Left lobe of liver (tissue), 2 donors: ENCODE data around the gene COLEC12. TPM values are rescaled to one million over a fixed set of nuclear protein-coding genes. Genes with fewer than 3 reads are reported as not detected.
A peak's percentile ranks its signal among the peaks of the same experiment; 100 is the strongest.
"Not testable (repeated sequence)": the region's sequence is repeated elsewhere in the genome, so short reads cannot be mapped to it uniquely, and the experiment has no call there.

Source experiments
- ATAC-seq: fragments of 200-7000 bp; cut with Tn5 transposase; one replicate; pipeline ENCODE4 v1.9.1; 2020; ENCODE audit warnings: mild to moderate bottlenecking, moderate library complexity
- DNase-seq: peaks from one replicate; pipeline ENCODE4 v3.0.0-alpha.2; 2020; ENCODE audit warnings: low spot score
- total RNA-seq: library from RNA; stranded (reverse); gene quantifications from one replicate; pipeline ENCODE4 v1.2.1, GENCODE V29; 2021
- donor health status: DM: no; HTN: no; CAD: no; lungs with moderate emphysema.
- donor health status: DM: no; HTN: yes; CAD: no.

COLEC12 gene
- total RNA-seq, 1 donor from 2014 or later, result 0.08 TPM

DNA sequence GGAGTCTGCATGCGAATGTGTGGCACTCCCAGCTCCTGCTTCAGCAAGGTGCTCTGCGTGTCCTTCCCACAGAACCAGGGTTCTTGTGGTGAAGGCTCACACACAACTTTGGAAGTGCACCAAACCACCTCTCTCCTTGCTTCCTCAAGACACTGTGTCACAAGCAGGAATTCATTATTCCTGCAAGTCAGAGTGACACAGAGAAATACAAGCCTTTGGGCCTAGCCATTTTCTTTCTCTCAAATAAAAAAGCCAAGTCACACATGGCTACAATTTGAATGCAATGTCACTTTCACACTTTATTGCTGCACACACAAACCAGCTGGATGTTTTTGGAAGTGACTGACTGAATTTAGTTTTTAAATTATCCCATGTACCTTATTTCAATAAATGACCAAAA is 202.6 kb downstream of the COLEC12 start:
- ATAC-seq (no peak), DNase-seq (no peak)

DNA sequence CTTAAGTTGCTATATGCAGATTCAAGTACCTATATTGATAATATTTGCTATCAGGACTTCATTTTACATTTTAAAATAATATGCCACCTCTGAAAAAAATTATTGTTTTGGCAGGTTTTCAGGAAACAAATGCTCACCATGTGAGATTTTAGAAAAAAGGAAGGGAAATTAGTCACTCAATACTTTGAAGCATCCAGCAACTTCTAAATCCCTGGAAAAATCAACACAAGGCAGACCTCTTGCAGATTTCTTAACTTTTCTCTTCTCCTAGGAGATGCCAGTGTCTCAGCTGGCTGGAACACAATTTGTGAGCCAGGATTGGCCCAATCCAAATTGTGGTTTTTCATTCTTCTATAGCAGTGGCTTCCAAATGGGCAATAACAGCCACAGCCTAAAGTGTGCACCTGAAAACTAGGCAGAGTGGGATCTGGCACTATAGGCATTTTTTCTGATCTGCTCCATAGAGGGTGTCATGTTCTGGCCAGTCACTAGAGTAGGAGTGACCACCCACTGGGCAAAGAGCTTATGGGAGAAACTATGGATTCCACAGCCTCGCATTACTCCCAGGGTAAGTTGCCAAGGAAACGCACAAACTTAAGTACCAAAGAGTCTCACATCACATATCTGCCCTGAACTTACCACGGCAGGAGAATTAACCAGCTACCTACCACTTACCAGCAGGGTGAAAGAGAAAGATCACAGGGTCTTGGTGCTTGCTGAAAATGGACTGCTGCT is 204.6 kb downstream of the COLEC12 start:
- ATAC-seq (no peak), DNase-seq (no peak)

DNA sequence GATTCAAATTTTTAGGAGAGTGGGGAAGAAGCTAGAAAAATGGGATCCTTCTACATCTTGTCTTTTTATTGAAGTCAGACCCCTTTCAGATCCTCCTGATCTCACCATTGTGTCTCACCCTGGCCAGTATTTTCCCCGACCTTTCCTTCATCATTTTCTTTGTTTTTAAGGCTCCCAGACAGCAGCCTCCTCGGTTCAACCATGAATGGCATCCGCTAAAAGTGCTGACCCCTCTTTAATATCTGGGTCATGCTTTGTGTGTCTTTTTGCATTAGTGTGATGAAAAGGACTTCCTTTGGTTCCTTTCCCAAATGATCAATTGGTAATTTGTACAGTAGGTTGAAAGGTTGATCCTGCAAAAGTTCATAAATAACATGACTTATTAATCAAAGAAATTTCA is 205.9 kb downstream of the COLEC12 start:
- DNase-seq (no peak), ATAC-seq (no peak)

DNA sequence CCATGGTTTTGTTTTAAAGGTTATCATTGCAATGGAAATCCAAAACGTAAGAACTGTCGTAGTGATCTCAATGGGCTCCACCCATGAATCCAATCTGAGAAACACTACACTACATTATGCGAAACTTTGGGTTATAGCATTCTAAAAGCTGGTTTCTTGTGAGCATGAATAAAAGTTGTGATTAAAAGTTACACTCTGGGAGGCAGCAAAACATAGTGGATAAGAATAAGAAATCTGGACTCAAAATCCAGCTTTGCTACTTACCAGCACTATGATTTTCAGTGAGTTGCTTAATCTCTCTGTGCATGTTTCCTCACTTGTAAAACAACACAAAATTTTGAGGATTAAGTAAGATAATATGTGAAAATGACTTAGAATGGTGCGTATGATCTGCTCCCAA is 207.0 kb downstream of the COLEC12 start:
- DNase-seq (no peak), ATAC-seq (no peak)

DNA sequence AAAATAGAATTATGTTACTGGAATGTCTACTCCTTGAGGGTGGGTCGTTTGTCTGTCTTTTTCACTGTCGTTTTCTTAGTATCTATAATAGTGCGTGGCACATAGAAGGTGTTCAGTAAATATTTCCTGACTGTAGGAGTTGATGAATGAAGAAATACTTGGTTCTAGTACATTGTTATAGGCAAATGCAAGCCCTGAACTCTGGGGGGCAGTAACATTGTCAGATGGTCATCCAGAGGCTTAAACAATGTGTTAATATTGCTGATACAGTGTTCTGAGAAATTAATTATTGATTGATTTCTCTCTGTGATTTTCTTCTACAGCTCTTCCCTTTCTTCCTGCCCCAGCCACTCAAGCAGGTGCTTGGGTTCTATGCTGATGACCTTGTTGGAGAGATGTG is 208.2 kb downstream of the COLEC12 start:
- DNase-seq (no peak), ATAC-seq (no peak)

DNA sequence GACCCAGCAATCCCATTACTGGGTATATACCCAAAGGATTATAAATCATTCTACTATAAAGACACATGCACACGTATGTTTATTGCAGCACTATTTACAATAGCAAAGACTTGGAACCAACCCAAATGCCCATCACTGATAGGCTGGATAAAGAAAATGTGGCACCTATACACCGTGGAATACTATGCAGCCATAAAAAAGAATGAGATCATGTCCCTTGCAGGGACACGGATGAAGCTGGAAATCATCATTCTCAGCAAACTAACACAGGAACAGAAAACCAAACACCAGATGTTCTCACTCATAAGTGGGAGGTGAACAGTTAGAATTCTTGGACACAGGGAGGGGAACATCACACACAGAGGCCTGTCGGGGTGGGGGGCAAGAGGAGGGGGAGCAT is 210.5 kb downstream of the COLEC12 start:
- DNase-seq, ATAC-seq: not testable (repeated sequence)

DNA sequence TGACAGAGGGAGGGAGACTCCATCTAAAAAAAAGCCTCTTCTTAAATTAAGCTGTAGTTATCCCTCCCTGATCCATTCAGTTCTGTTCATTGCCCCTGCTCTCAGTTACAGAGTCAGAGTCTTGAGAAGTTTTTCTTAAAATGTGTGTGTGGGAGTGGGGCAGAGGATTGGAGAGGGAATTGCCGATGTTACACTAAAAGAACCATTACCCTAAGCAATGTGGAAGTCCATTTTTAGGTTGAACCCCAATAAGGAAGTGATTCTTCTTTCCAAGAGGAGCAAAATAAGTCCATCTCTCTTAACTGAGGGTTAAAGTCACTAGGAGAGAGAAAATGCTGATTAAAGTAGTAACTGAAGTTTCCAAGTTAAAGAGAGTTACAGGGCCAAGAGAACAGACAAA is 211.5 kb downstream of the COLEC12 start:
- ATAC-seq (no peak), DNase-seq (no peak)

DNA sequence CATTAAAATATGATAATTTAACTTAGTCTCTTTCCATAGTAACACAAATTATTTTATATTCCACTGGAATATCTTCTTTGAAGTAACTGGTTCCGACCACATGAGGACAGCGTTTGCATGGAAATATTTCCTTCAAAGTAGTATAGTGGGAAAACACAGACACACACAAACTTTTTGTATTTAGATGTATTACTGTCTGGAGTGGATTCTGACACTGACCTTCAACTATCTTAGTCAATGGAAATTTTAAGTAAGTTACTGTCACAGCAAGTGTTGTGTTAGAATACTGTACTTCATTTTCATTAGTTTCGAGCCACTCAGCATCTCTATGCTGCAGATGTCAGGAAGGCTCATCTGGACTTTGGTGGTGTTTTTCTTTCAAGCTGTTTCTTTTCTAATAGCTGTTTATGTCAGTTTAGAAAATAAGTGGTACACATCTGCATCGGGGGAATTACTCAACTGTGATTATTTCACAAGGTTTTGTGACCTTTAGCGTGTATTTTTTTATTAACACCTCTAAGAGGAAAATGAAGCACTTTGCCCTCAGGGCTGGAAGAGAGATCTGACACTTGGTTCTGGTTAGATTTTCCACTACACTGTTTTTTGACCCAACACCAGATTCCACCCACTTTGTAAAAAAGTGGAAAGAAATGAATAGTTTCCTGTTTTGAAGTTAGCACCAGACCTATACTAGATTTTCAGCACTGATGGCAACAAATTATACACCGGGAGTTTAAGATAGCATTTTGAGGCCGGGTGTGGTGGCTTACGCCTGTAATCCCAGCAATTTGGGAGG is 213.8 kb downstream of the COLEC12 start:
- DNase-seq (no peak), ATAC-seq (peak; percentile 43)

DNA sequence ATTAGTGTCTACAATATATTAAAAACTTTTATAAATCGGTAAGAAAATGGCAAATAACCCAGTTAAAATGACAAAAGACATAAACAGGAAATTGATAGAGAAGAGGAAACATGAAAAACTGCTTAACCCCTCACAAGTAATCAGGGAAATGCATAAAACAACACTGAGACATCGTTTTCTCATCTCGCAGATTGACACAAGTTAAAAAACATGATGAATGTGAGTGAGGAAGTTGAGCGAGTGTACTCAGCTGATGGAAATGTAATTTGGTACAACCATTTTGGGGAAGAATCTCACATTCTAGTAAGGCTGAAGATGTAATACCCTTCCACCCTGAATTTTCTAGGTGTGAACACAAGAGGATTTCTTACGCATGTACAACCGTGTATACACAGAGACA is 214.7 kb downstream of the COLEC12 start:
- ATAC-seq (no peak), DNase-seq (no peak)

DNA sequence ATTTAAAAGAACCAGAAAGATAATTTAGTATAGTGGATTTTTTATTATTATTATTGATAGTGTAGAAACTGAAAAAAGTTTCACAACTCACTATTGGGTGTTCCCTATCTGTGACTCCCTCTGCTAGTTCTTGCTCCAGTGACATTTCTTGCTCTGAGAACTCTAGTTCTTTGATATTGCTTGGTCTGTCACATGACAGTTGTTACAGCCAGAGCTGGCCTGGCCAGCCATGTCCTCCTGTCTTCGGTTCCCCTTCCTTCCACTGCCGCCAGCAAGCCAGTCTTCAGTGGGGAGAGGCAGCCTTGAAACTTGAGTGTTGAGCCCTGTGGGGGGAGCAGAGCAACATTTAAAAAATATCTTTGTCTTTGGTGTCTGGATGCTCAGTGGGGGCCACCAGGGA is 225.0 kb downstream of the COLEC12 start:
- peak; percentile 45 for ATAC-seq
- no peak for DNase-seq

DNA sequence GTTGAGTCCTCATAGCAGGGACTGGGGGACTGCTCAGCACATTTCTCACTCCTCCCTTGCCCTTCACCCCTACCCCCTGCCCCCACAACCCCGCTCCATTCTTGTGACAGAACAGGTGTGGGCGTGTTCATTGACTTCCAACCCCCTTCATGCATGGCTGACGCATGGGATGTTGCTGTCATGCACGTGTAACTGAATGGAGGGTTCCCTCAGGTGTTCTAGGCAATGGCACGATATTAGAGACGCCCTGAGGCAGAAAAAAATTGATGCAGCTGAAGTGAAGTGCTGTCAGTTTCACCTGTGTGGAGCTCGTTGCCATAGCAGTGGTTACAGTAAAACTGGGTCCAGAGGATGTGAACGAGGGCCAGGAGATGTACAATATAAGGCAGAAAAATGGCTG is 226.2 kb downstream of the COLEC12 start:
- no peak for DNase-seq
- no peak for ATAC-seq

DNA sequence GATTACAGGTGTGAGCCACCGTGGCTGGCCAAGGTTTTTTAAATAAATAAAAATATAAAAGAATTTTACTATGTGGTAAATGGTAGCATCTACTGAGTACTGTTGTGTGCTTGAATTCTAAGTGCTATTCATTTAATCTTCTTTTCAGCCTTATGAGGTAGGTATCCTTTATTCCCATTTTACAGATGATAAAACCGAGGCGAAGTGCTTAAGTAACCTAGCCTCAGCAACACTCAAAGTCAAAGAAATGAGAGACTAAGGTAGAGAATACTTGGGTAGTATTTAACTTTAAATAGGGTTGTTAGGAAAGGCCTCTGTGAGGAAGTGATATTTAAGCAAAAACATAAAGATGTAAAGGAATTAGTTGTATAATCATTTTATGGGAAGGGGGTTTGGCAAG is 227.0 kb downstream of the COLEC12 start:
- ATAC-seq (no peak), DNase-seq (no peak)

DNA sequence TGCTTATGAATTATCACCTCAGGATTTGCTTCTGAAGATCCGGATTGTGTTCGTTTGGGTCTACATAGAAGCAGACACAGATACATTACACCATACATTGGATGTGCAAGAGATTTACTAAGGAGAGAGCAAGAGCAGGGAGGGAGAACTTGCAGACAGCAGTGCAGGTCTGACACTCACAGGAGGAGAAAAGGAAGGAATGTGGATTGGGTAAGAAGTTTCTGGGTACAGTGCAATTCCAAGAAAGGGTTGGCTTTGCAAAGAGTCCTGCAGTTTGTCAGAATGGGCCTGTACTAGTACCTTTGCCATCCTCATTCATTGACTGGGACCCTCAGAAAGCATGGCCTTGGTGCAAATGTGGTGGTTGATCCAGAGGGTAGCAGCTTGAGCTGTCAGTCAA is 227.9 kb downstream of the COLEC12 start:
- DNase-seq (no peak), ATAC-seq (no peak)

DNA sequence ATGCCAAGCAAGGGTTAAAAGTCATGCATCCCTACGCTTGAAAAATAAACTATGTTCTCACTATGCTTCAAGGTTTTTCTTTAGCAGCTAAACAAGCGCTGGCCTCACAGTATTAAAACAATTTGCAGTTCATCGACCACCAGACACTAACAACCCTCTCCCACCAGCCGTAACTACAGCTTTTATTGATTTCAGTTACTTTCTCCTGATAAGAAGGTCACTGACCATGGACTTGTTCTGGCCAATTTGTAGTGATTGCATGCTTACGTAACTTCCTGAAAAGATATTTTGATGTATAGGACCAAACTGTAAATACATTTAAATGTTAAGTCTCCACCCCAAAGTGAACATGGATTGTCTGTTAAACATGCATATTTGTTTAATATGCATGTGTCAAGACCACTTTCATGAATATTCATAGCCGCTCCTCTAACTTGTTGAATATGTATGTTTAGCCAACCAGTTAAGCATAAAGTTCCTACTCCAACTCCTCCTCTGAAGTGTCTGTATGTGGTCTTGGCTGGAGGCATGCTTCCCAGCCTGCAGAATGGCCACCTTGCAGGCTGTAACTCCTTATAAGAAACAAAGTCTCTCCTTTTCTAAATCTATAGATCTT is 230.9 kb downstream of the COLEC12 start:
- no peak for ATAC-seq
- no peak for DNase-seq

DNA sequence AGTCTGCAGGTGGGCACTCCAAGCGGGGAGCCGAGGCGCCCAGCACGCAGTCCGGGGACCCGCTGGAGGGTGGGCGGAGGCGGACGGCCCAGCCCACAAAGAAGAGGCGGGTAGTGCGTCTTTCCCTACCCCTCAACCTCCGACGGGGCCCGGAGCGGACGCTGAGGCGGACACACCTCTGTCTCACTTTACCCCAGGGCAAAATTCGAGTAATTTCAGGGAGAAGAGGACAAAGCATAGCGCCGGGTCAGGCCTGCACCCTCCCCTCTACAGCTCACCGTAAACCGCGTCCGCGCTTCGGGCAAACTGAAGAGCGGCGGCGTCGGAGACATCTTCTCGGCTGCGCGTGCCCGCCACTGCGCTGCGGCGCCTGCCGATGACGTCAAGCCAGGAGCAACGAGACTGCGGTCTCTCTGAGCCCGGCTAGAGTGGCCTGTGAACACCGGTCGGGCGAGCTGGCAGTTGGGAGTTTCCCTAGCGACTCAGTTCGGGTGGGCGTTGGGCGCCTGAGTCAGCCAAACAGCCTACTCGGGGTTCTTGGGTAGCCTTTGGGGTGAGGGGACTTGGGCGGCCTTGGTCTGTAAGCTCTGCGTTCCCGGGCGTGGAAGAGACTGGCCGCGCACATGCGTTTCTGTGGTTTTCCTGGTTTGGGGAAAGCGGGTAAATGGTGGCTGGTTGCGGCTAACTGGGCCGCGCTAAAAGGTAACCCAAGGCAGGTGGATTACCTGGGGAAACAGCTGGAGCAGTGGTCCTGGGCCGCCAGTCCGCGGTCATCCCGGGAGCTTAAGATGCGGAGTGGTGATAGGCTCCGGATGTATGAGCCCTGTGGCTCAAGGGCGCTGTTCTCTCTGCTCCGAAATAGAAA is 232.6 kb downstream of the COLEC12 start, which contains the start of gene THOC1:
Gene THOC1 (minus strand): TSS at position 360 of the 865 bp plus-strand sequence. CDS start 28 bp downstream, at position 332.
- peak; percentile 95 for ATAC-seq
- peak; percentile 94 for DNase-seq

DNA sequence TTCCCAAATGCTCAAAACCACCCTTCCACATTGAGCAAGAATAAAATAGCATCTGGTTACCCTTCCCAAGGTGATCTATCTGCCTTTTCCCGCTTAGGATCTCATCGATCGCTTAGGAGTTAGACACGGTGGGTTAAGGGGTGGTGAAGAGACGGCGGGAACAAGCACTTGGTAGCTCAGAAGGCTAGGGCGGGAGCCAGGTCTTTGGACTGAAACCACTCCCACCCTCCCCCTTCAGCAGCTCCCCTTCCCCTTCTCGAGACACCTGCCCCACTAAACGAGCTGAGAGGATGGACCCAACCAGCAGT is 233.2 kb downstream of the COLEC12 start:
- DNase-seq, result no peak
- ATAC-seq, result peak; percentile 35

Other genes with a start within 250 kb of the COLEC12 start
- gene THOC1, start 232.7 kb downstream of the COLEC12 start, total RNA-seq, result 8.9 TPM
- not detected for gene CETN1, start 79.7 kb upstream of the COLEC12 start, total RNA-seq
- gene CLUL1, start 96.3 kb upstream of the COLEC12 start, total RNA-seq, result not detected
- gene TYMS, start 157.0 kb upstream of the COLEC12 start, total RNA-seq, result 1.7 TPM
- 77.4 TPM for gene ENOSF1, start 211.9 kb upstream of the COLEC12 start, total RNA-seq